Suprapubic skin (tissue), 4 donors: Measurements from ENCODE around the gene HSPB8. TPM values are rescaled to one million over a fixed set of nuclear protein-coding genes. Genes with fewer than 3 reads are reported as not detected.

Source experiments
- DNase-seq, 2 donors: peaks; one replicate each; pipeline ENCODE4 v3.0.0-alpha.2; 2019; ENCODE audit warnings: low spot score in 2 of 2
- H3K27ac ChIP-seq: fragments of 200-600 bp; sonication (generic); one replicate; pipeline ENCODE4 v1.5.1; 2019
- H3K27me3 ChIP-seq: fragments of 200-600 bp; sonication (generic); one replicate; pipeline ENCODE4 v1.5.1; 2019
- H3K36me3 ChIP-seq: fragments of 200-600 bp; sonication (generic); one replicate; pipeline ENCODE4 v1.5.1; 2019
- H3K4me1 ChIP-seq: fragments of 200-600 bp; sonication (generic); one replicate; pipeline ENCODE4 v1.5.1; 2019
- H3K4me3 ChIP-seq: fragments of 200-600 bp; sonication (generic); one replicate; pipeline ENCODE4 v1.5.1; 2019; ENCODE audit warnings: mild to moderate bottlenecking
- H3K9me3 ChIP-seq: fragments of 200-600 bp; sonication (generic); one replicate; pipeline ENCODE4 v1.5.1; 2019
- EP300 ChIP-seq: sonication (generic); formaldehyde crosslinking; IDR thresholded peaks from one replicate; pipeline ENCODE4 v1.6.1; 2017; ENCODE audit warnings: antibody characterized with exemption
- POLR2A ChIP-seq, 2 donors: fragments of 450-650 bp; IDR thresholded peaks; one replicate each; pipeline ENCODE4 v1.6.1; 2017; ENCODE audit warnings: antibody characterized with exemption in 2 of 2, mild to moderate bottlenecking in 2 of 2, moderate library complexity in 2 of 2
- POLR2AphosphoS5 ChIP-seq, 3 donors: sonication (generic); formaldehyde crosslinking; IDR thresholded peaks; one replicate each; pipeline ENCODE4 v1.6.1; 2017; ENCODE audit warnings: antibody characterized with exemption in 3 of 3
- WGBS: methylation state at CpG from one replicate; pipeline ENCODE4 v1.1.5; 2018; 5-methylcytosine and 5-hydroxymethylcytosine counted together
- total RNA-seq, 4 donors: library from RNA; depleted of rRNA; stranded (reverse); fragments of >200 nt; gene quantifications; one replicate each; pipeline ENCODE4 v1.1.0, GENCODE V29; 2016
- TF ChIP-seq, protein P1 (sequence below), 2 donors: fragments of 200-600 bp in 1 of 2; fragments of 450-650 bp in 1 of 2; sonication (generic) in 1 of 2; IDR thresholded peaks; one replicate each; pipeline ENCODE4 v1.5.1; 2016 to 2019; ENCODE audit warnings: antibody characterized with exemption in 2 of 2, mild to moderate bottlenecking in 1 of 2, moderate library complexity in 1 of 2

HSPB8 gene
- total RNA-seq, 4 donors from 2014 or later: 28.1 to 126 (median 73.1) TPM

- Histone ChIP-seq H3K27ac (no peak overlapping the region), H3K4me3 (no peak overlapping the region), H3K27me3 (no peaks in the 10 kb centered on the region), H3K36me3 (no peaks in the 10 kb centered on the region), H3K9me3 (no peaks in the 10 kb centered on the region), H3K4me1 (no peaks in the 10 kb centered on the region)
- no peak for DNase-seq
- 86% methylated on average over 8 of the region's 9 CpGs for WGBS
- TF ChIP-seq, protein P1, sequence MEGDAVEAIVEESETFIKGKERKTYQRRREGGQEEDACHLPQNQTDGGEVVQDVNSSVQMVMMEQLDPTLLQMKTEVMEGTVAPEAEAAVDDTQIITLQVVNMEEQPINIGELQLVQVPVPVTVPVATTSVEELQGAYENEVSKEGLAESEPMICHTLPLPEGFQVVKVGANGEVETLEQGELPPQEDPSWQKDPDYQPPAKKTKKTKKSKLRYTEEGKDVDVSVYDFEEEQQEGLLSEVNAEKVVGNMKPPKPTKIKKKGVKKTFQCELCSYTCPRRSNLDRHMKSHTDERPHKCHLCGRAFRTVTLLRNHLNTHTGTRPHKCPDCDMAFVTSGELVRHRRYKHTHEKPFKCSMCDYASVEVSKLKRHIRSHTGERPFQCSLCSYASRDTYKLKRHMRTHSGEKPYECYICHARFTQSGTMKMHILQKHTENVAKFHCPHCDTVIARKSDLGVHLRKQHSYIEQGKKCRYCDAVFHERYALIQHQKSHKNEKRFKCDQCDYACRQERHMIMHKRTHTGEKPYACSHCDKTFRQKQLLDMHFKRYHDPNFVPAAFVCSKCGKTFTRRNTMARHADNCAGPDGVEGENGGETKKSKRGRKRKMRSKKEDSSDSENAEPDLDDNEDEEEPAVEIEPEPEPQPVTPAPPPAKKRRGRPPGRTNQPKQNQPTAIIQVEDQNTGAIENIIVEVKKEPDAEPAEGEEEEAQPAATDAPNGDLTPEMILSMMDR (IDR thresholded peaks at IDR 0.05): no peak
- no peak for TF ChIP-seq POLR2AphosphoS5 (IDR thresholded peaks at IDR 0.05)
- TF ChIP-seq POLR2A (IDR thresholded peaks at IDR 0.05): no peak
- TF ChIP-seq EP300: no peak
Measured at GRCh38 chr12:119201789-119202543, 23.2 kb downstream of the HSPB8 start.

GRCh38 chr12:119202544-119202943 is 23.8 kb downstream of the HSPB8 start:
- Histone ChIP-seq H3K9me3 (no peaks in the 10 kb centered on the region), H3K36me3 (no peaks in the 10 kb centered on the region), H3K27ac (no peak overlapping the region), H3K27me3 (no peaks in the 10 kb centered on the region), H3K4me3 (no peak overlapping the region), H3K4me1 (peaks cover 3% of the 10 kb centered on the region)
- DNase-seq: no peak
- 24% methylated on average over 2 of the region's 2 CpGs for WGBS
- TF ChIP-seq EP300: no peak
- TF ChIP-seq, protein P1 (IDR thresholded peaks at IDR 0.05): no peak

DNA sequence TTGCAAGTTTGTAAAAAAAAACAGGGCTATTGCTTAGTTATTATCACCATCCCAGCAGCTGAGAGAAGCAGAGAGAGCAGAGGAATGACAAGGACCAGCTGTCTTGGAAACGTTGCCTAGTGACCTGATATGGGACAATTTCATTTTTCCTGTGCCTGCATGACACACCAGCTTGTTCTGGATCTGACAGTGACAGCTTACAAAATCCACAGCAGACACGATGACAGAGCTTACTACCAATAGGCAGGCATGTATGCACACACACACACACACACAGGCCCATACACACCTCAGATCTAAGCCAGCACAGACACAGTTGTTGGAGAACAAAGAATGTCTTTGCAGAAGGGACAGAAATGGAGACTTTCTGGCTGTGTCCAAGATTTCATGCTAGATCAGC is 25.4 kb downstream of the HSPB8 start:
- no peaks in the 10 kb centered on the region for H3K9me3 ChIP-seq
- H3K36me3 ChIP-seq: no peaks in the 10 kb centered on the region
- no peak overlapping the region for H3K27ac ChIP-seq
- H3K4me1 ChIP-seq: peaks cover 17% of the 10 kb centered on the region
- no peak for TF ChIP-seq POLR2AphosphoS5 (IDR thresholded peaks at IDR 0.05)
- TF ChIP-seq POLR2A (IDR thresholded peaks at IDR 0.05): no peak
- TF ChIP-seq, protein P1 (IDR thresholded peaks at IDR 0.05): no peak
- no peak for TF ChIP-seq EP300
- H3K27me3 ChIP-seq: no peaks in the 10 kb centered on the region
- no peak overlapping the region for H3K4me3 ChIP-seq
- no peak for DNase-seq
- WGBS: 22% methylated on average over 2 of the region's 2 CpGs

GRCh38 chr12:119204671-119205285 is 26.0 kb downstream of the HSPB8 start:
- no peak for DNase-seq

More at GRCh38 chr12:119204671-119205285, 26.0 kb downstream of the HSPB8 start:
- TF ChIP-seq, protein P1 (IDR thresholded peaks at IDR 0.05): no peak
- TF ChIP-seq POLR2AphosphoS5 (IDR thresholded peaks at IDR 0.05): no peak
- TF ChIP-seq EP300: no peak
- no peak for TF ChIP-seq POLR2A (IDR thresholded peaks at IDR 0.05)
- no peak overlapping the region for H3K4me3 ChIP-seq
- H3K27ac ChIP-seq: no peak overlapping the region
- WGBS: 76% methylated on average over 7 of the region's 7 CpGs
- H3K4me1 ChIP-seq: peaks cover 20% of the 10 kb centered on the region
- H3K9me3 ChIP-seq: no peaks in the 10 kb centered on the region
- no peaks in the 10 kb centered on the region for H3K27me3 ChIP-seq
- no peaks in the 10 kb centered on the region for H3K36me3 ChIP-seq
